Suppressor macrophage (primary cell): ENCODE results near the gene RGPD3.
A peak's percentile ranks its signal among the peaks of the same experiment; 100 is the strongest.
"Not testable (repeated sequence)": the region's sequence is repeated elsewhere in the genome, so short reads cannot be mapped to it uniquely, and the experiment has no call there.

Source experiments
- DNase-seq, 4 experiments: peaks; one replicate each; pipeline ENCODE4 v3.0.0-alpha.2; 2020 to 2022

The RGPD3 gene

DNA sequence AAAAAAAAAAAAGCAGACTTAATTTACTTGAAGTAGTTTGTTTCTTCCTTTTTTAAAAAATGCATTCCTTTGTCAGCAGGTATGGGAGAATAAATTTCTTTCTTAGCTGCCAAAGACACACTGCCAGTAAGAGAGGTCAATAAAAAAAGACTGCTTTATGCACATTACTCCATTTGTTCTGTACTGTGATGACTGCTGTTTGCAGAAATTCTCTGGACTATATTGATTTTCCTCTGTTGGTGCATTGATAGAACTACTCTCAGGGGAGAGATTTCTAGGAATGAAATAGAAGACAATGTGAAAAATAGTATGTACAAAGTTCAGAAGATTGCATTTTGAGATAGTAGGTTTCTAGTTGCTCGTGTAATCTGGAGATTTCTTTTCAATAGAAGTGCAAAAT is 11.3 kb upstream of the RGPD3 start:
- not testable (repeated sequence) for DNase-seq

DNA sequence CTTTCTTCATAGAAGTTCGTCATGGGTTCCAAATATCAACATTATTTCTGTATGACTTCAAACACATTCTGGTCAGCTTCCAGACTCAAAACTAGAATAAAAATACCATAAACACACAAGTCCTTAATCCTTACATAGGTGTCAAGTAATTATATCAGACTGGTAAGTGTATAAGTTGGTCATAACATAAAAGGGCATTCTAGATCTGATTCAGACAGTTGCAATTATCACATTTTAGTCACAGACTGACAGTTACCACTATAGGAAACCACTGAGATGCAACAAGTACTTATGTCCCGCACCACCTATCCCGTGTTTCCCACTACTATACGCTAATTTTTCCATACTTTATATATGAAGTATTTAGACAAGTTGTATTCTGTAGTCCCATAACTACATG is 9.4 kb upstream of the RGPD3 start:
- not testable (repeated sequence) for DNase-seq

DNA sequence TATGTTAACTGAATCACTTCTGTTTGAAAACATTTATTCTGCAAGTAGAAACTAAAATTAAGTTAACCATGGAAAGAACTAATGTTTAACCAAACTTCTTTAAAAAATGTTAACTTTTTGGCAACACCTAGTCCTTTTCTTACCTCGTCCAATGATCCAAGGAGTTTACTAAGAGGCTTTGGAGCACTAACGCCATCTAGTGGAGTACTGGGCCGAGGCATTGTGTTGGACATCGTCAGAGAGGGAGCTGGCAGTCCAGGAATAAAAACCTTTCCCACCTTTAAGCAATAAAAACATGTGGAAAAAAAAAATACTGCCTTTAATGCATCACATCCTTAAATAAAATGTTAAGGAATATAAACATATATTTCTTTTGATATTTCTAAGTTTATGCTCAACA is 2.4 kb upstream of the RGPD3 start:
- DNase-seq, result not testable (repeated sequence)

DNA sequence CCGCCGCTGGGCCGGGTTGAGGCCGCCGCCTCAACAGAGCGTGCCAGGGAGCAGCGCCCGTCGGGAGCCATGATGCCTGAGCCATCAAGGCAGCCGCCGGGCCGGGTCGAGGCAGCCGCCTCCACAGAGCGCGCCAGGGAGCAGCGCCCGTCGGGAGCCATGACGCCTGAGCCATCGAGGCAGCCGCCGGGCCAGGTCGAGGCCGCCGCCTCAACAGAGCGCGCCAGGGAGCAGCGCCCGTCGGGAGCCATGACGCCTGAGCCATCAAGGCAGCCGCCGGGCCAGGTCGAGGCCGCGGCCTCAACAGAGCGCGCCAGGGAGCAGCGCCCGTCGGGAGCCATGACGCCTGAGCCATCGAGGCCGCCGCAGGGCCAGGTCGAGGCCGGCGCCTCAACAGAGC is 697 bp downstream of the RGPD3 start:
- not testable (repeated sequence) for DNase-seq

DNA sequence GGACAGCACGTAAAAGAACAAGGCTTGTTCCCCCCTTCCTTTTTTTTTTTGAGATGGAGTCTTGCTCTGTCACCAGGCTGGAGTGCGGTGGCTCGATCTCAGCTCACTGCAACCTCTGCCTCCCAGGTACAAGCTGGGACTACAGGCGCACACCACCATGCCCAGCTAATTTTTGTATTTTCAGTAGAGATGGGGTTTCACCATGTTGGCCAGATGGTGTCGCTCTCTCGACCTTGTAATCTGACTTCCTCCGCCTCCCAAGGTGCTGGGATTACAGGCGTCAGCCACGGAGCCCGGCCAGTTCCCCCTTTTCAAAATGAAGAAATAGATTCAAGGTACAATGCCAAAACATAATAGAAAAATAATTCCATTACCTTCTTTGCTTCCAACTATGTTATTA is 6.3 kb downstream of the RGPD3 start:
- peak; percentile 28 to 53 (median 46) for DNase-seq

DNA sequence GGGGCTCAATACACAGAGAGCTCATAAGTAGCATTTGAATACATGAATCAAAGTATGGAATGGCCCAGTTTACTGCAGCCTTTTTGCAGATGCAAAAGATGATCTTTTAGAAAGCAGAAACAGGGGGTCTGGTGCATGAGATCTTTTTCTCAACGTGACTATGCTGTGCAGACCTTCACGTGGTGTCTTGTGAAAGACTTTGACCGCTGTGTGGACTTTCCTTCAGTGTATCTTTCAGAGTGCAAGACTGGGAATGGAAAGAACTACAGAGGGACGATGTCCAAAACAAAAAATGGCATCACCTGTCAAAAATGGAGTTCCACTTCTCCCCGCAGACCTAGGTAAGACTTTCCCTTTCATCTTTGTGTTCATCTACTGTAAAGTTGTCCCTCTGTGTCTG is 77.5 kb downstream of the RGPD3 start:
- not testable (repeated sequence) for DNase-seq

DNA sequence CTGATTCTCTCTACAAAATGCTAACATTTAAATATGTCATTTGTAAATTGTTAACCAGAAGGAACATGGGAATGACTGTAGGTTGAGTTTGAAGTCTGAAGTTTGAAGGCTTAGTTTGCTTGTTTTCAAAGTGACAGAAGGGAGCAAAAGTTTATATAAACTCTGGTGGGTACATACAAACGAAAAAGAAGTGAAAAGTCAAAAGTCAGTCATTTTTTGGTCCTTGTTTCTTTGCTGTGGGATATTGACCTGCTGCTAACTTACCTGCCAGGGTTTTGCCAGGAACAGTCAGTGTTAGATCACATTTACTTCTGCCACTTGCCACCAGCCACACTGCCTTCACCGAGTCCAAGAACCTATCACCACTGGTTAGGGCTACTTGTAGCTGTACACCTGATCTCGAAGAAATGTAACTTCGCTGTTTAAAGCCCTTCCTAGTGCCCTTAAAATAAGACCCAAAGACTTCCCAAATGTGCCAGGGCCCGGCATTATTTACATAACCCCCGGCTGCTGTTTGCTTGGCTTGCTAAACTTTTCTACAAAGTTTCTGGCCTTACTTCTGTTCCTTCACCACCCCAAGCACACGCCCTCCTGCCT is 79.3 kb downstream of the RGPD3 start:
- DNase-seq, result not testable (repeated sequence)

DNA sequence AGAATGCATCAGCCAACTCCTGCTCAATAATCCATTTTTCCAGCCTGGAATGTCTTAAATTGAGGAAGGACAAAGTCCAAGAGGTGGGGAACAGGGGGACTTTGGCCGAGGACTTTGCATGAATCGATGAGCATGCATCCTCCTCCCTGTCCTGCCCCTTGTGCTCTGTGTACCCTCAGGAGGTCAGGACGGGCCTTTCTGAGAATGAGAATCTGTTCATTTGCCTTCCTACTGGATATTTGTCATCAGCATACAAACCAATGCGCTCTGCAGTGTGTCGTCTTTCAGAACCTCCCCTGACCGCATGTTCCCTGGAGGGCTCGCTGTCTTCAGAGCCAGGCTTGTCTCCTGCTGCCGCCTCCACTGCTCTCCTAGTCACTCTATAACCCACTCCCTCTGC is 83.7 kb downstream of the RGPD3 start:
- DNase-seq, result not testable (repeated sequence)

DNA sequence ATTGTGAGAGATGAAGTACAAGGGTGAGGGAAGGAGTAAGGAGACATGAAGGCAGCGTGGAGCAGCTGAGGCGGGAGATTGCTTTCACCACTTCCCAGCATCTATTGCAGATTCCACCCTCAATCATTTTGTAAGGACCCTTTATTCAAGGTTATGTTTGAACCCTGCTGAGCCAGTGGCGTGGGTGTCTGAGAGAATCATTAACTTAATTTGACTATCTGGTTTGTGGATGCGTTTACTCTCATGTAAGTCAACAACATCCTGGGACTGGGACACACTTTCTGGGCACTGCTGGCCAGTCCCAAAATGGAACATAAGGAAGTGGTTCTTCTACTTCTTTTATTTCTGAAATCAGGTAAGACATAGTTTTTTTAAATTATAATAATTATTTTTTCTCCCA is 86.3 kb downstream of the RGPD3 start:
- not testable (repeated sequence) for DNase-seq

DNA sequence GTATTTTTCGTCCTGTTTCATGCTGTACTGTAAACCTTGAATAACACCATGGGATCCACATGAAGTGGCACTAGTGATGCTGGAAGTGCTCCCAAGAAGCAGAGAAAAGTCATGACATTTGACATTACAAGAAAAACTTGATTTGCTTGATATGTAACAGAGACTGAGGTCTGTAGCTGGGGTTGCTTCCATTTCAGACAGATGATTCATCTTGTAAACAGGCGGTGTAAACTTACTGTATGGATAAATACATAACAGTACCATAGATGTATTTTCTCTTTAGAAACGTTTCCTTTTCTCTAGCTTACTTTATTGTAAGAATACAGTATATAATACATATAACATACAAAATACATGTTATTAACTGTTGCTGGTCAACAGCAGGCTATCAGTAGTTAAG is 88.6 kb downstream of the RGPD3 start:
- DNase-seq, result not testable (repeated sequence)

DNA sequence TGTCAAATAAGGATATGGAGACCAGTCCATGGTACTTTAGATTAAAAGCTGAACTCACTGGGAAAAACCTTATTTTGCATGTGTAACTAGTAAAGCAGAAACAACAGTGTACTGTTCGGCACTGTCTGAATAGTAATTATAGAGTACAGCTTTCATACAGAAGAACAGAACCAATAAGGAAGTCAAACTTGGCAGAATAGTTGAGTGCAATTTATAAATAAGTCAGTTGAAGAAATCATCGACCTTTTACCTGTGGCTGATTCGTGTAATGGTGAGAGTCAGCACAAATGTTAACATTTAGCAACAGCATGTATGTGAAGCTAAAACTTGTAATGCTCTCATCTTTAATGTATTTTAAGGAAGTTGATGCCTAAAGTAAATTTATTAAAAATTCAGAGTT is 99.0 kb downstream of the RGPD3 start:
- DNase-seq, result not testable (repeated sequence)

DNA sequence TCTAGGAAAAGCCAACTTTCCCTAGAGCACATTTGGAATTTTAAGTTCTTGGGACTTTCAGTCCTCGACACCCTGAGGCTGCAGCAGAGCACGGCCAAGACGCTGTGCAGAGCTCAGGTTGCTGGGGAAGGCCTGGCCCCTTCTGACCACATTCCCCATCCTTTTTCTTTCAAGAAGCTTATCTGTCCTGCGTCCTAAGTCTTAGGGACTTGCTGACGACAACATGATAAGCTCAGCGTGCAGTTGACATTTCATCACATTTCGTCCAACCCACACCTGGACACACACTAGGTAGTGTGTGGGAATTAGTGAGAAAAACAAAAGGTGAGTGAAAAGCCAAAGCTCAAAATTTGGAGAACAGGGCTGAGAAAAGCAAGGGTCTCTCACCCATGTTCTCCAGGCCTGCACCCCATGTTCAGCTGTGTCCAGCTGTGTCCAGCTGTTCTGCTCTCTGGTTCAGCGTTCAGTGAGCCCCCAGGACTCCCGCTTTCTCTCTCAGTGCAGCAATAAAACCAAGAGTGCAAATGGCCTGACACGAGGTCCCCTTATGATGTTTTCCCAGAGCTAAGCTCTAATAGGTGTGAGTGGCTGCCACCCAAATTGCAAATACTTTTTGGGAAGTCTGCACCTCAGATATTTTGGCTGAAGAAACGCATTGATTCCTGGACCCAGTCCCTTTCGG is 101.9 kb downstream of the RGPD3 start:
- DNase-seq, result no peak

DNA sequence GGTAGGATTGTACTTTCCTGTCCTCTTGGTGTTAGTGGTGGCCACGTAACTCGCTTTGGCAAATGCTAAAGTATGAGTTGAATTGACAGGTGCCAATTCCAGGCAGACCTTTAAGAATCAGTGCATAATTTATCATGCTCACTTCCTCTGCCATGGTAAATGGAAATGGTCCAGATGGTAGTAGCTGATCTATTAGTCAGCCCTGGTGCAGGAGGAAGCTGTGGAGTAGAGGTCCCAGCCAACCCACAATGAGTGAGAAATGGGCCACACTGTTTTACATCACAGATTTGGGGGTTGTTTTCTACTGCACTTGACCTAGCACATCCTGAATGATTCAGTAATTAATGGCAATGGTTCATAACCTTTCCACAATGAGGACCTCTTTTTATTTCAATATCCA is 104.4 kb downstream of the RGPD3 start:
- peak; percentile 30 to 70 (median 46) for DNase-seq

DNA sequence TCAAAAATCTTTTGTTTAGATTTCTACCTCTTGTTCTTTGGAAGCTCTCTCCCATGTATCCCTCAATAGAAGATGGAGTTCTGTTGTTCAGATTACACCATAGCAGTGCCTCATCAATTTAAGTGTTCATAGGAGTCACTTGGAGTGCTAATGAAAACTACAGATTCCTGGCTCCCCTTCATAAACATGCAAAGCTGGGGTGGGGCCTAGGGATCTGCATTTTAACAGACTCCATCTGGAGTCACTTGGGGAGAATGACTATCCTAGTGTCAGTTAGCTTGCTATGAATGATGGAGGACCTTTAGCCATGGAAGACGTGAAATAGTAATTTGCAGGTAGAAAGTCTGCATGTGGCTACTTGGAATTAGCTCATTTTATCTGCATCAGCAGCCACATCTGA is 105.4 kb downstream of the RGPD3 start:
- no peak for DNase-seq

DNA sequence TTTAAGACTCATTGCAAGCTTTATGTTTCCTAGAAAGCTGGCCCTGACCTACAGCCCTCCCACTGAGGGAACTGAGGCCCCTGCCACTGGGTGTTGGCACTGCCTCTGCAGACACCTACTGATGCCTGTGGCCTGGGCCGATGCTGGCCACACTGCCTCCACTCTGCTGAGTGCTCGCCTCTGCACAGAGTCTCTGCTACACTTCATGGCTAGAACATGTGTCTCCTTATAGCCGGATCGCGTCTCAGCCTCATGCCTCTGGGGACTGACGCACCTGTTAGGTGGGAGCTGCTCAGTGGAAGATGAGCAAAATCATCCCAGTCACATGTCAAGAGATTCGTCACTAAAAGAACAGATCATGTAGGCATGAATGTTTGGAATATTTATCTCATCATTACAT is 108.7 kb downstream of the RGPD3 start:
- no peak for DNase-seq

DNA sequence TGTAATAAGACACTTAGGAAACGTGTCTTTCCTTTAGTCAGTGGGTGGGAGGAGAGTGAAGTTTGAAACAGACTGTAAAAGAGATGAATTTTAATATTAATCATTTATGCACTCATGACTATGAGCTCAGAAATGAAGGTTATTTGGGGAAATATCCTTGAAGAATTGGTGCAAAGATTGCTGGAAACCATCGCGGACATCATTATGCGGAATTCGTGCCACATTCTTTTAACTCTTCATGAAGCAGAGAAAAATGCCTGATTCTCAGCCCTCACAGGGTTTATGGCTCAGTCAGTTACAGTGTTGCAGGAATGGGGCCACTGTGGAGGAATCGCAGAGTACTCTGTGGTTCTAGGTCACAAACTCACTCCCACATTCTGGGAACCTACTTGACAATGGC is 109.7 kb downstream of the RGPD3 start:
- DNase-seq, result no peak

DNA sequence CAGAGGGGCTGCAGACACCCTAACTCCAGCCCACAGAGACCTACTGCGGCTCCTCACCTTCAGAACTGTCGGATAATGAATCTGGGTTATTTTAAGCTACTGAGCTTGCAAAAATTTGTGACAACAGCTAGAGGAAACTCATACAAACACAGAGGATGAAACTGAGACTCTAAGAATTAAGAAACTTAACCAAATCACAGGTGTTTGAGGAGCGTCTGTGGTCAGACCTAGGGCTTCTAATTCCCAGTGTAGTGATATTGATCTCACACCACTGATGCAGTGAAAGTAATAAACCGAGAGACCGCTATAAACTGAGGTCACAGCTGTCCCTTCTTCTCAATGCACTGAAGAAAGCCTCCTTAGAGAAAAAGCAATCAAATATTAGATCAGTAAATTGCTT is 110.1 kb downstream of the RGPD3 start:
- DNase-seq, result no peak

DNA sequence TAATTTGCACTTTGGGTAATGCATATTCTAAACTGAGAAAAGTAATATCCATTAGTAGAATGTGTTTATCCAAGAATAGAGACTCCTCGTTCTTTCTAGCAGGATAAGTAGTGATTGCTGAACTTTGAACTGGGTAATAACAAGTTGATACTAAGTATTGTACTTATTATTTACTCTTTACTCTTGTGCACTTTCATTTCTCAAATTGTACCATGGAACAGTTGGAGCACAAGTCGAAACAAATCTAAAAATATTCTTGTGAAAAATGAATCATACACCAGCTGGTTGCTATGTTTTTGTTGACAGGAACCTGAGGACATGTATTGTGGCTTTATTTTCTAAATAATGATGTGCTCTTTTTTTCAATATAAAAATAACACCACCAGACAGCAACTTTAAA is 111.9 kb downstream of the RGPD3 start:
- DNase-seq, result peak in 1 of 4 experiments; percentile 13

DNA sequence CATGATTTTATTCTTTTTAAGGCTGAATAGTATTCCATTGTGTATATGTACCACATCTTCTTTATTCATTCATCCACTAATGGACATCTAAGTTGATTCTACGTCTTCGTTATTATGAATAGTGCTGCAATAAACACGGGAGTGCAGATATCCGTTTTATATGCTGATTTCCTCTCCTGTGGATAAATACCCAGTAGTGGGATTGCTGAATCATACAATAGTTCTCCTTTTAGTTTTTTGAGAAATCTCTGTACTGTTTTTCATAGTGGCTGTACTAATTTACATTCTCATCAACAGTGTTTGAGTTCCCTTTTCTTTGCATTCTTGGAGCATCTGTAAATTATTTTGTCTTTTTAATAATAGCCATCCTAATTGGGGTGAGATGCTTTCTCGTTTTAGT is 114.5 kb downstream of the RGPD3 start:
- DNase-seq, result peak in 2 of 4 experiments; percentile 47 to 53

DNA sequence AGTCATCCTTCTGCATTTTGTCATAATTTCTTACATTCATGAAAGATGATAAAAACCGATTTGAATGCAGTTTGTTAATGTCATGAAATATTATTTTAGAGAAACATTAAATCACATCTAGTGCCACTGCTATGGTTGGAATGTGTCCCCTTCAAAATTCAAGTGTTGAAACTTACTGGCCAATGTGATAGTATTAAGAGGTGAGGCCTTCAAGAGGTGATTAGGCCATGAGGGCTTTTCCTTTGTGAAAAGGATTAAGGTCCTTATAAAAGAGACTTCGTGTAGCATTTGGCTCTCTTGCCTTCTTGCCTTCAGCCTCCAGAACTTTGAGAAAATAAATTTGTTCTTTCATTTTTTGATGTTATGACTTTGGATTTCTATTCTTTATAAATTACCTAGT is 117.2 kb downstream of the RGPD3 start:
- no peak for DNase-seq

DNA sequence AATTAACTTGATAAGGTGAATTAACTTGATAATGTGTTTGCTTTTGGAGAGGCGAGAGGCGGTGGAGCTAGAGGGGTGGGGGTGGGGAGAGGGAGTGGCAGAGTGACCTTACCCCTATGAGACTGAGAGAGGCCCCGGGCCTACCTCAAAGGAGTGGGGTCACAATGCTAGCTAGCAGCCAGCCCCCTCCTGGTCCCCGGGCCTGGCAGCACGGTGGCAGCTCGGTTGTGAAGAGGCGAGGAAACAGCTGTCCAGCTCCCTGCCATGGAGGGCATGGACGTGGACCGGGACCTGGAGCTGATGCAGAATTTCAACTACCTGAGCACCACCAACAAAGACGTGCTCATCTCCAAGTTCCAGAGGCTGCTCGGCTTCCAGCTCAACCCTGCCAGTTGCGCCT is 123.9 kb downstream of the RGPD3 start:
- no peak for DNase-seq

DNA sequence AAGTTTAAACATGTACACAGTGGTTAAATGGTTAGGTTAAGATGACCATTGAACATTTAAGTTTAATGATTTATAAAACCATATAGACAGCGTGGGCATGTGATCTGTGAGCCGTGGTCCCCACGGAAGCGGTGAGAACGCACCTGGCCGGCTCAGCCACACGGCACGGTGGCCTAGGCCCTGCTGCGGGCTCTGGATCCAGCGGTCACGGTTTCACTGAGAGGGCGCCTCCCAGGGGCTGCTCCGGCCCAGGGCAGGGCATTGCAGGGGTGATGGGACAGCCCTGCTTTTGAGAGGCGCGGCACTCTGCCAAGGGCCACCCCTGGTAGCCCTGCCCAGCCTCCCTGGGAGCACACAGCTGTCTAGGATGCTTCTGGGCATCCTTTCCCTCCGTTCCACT is 124.9 kb downstream of the RGPD3 start:
- DNase-seq, result no peak

DNA sequence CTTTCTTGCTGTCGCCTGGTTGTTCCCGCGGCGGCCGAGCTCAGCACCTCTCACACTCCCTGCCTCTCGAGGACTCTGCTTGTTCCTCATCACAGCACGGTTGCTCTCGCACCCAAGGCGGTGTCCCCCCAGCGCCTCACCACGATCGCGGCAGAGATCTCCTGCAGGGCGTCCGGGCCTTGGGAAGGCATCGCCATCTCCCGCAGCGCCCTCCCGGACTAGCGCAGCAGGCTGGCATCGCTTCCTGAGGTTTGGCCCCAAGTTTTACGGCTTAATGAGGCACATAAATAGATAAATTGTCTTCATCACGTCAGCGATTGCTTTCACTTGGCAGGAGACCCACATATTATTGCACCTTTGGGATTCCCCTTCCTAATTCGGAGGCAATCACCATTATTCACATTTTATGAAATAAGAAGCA is 125.4 kb downstream of the RGPD3 start:
- DNase-seq, result no peak

DNA sequence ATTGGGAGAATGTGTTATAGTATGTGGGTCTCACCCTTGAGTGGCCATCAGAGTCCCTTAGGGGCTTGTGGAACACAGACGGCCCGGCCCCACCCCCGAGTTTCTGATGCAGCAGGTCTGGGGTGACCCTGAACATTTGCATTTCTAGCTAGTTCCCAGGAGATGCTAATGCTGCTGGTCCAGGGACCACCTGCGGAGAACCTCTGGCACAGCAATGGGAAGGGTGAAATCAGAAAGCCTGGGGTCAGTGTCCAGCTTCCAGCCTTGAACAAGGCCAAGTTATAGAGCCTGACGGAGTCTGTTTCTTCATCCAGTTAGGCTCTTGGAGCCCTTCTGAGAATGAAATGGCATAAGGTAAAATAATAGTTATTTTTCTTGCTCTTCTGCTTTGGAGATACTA is 126.5 kb downstream of the RGPD3 start:
- no peak for DNase-seq
